Ishikawa (cell line): ENCODE data around the gene TRIB2.

Experiments used
- CEBPB ChIP-seq: IDR thresholded peaks from 2 replicates; pipeline ENCODE4 v1.6.1; 2012
- EGR1 ChIP-seq: IDR thresholded peaks from 2 replicates; pipeline ENCODE4 v1.6.1; 2012
- EP300 ChIP-seq: IDR thresholded peaks from 2 replicates; pipeline ENCODE4 v1.6.1; 2012; ENCODE audit warnings: borderline replicate concordance
- FOXM1 ChIP-seq: IDR thresholded peaks from 2 replicates; pipeline ENCODE4 v1.6.1; 2012; ENCODE audit warnings: low read depth, borderline replicate concordance
- MAX ChIP-seq: IDR thresholded peaks from 2 replicates; pipeline ENCODE4 v1.6.1; 2012
- NFIC ChIP-seq: IDR thresholded peaks from 2 replicates; pipeline ENCODE4 v1.6.1; 2012
- RAD21 ChIP-seq: IDR thresholded peaks from 2 replicates; pipeline ENCODE4 v1.6.1; 2012; ENCODE audit warnings: low read depth
- REST ChIP-seq: IDR thresholded peaks from 2 replicates; pipeline ENCODE4 v1.6.1; 2012; ENCODE audit warnings: low read depth, mild to moderate bottlenecking
- TAF1 ChIP-seq: IDR thresholded peaks from 2 replicates; pipeline ENCODE4 v1.6.1; 2012; ENCODE audit warnings: low read depth, mild to moderate bottlenecking
- TCF12 ChIP-seq: IDR thresholded peaks from 2 replicates; pipeline ENCODE4 v1.6.1; 2012; ENCODE audit warnings: low read depth
- TEAD4 ChIP-seq: IDR thresholded peaks from 2 replicates; pipeline ENCODE4 v1.6.1; 2012
- YY1 ChIP-seq: IDR thresholded peaks from 2 replicates; pipeline ENCODE4 v1.6.1; 2012; ENCODE audit warnings: low read depth

- TF ChIP-seq MAX, result no peak
- no peak for TF ChIP-seq YY1
- no peak for TF ChIP-seq REST
- no peak for TF ChIP-seq TEAD4
- no peak for TF ChIP-seq TAF1
- no peak for TF ChIP-seq RAD21
- no peak for TF ChIP-seq TCF12
- TF ChIP-seq EGR1, result no peak
- no peak for TF ChIP-seq NFIC
- TF ChIP-seq EP300, result no peak
- no peak for TF ChIP-seq FOXM1
- no peak for TF ChIP-seq CEBPB
These were observed 44.4 kb downstream of the TRIB2 start for GRCh38 chr2:12761104-12761503.
